T-helper 1 cell (primary cell): Measurements from ENCODE around the gene XAB2.
"Not testable (repeated sequence)": the region's sequence is repeated elsewhere in the genome, so short reads cannot be mapped to it uniquely, and the experiment has no call there.

Experiments used
- DNase-seq, 5 donors: peaks; one replicate each; pipeline ENCODE4 v3.0.0-alpha.2; 2012 to 2020

XAB2 gene

GRCh38 chr19:7611541-7612279 is 17.6 kb downstream of the XAB2 start:
- DNase-seq = no peak

GRCh38 chr19:7610491-7611240 is 18.7 kb downstream of the XAB2 start:
- no peak for DNase-seq

- DNase-seq = no peak
Measured at GRCh38 chr19:7607874-7608560, 21.3 kb downstream of the XAB2 start.

GRCh38 chr19:7607212-7607873 is 22.0 kb downstream of the XAB2 start:
- no peak for DNase-seq

- DNase-seq = no peak
Measured at GRCh38 chr19:7606289-7606688, 23.1 kb downstream of the XAB2 start.

- DNase-seq = peak in 1 of 5 donors; percentile 31
Measured at GRCh38 chr19:7605490-7606222, 23.7 kb downstream of the XAB2 start.

- no peak for DNase-seq
Measured at GRCh38 chr19:7603919-7604318, 25.4 kb downstream of the XAB2 start.

- DNase-seq = no peak
Measured at GRCh38 chr19:7602935-7603497, 26.3 kb downstream of the XAB2 start.

GRCh38 chr19:7602240-7602934 is 27.0 kb downstream of the XAB2 start:
- no peak for DNase-seq

- DNase-seq = no peak
Measured at GRCh38 chr19:7600721-7601120, 28.6 kb downstream of the XAB2 start.

GRCh38 chr19:7598180-7598579 is 31.2 kb downstream of the XAB2 start:
- no peak for DNase-seq

- DNase-seq = no peak
Measured at GRCh38 chr19:7597689-7598088, 31.7 kb downstream of the XAB2 start.

GRCh38 chr19:7596211-7596937 is 33.0 kb downstream of the XAB2 start:
- no peak for DNase-seq

GRCh38 chr19:7595466-7596133 is 33.7 kb downstream of the XAB2 start, which contains the start of gene CAMSAP3:
TSS of gene CAMSAP3 (plus strand) at chr19:7595863. CDS start at chr19:7596003, 140 bp downstream.
- peak in 2 of 5 donors; percentile 17 to 34 for DNase-seq

- no peak for DNase-seq
Measured at GRCh38 chr19:7590256-7590655, 39.1 kb downstream of the XAB2 start.

- no peak for DNase-seq
Measured at GRCh38 chr19:7589822-7590221, 39.5 kb downstream of the XAB2 start.

- no peak for DNase-seq
Measured at GRCh38 chr19:7582446-7582845, 46.9 kb downstream of the XAB2 start.

GRCh38 chr19:7579182-7579581 is 50.2 kb downstream of the XAB2 start:
- no peak for DNase-seq

- DNase-seq = no peak
Measured at GRCh38 chr19:7578127-7578526, 51.2 kb downstream of the XAB2 start.

GRCh38 chr19:7577422-7577821 is 51.9 kb downstream of the XAB2 start:
- not testable (repeated sequence) for DNase-seq
